OCI-LY7 (cell line): ENCODE measurements around the gene L1TD1.
"Not testable (repeated sequence)": the region's sequence is repeated elsewhere in the genome, so short reads cannot be mapped to it uniquely, and the experiment has no call there.

Experiments used
- CTCF ChIP-seq: fragments of 200-600 bp; sonication (generic); conservative IDR thresholded peaks from 2 replicates; pipeline ENCODE4 v1.5.1; 2014; ENCODE audit warnings: mild to moderate bottlenecking, antibody characterized with exemption, low read length, moderate library complexity, mixed read lengths
- EZH2phosphoT487 ChIP-seq: fragments of 200-600 bp; sonication (generic); IDR thresholded peaks from 2 replicates; pipeline ENCODE4 v1.6.1; 2018; ENCODE audit warnings: low read depth, borderline replicate concordance, mild to moderate bottlenecking, mixed run types, antibody characterized with exemption, low read length, moderate library complexity, mixed read lengths

- not testable (repeated sequence) for TF ChIP-seq CTCF, EZH2phosphoT487
These were observed 45.2 kb downstream of the L1TD1 start for GRCh38 chr1:62239652-62240403.
